Thyroid gland (tissue), 4 donors: ENCODE measurements around the gene CLDN24.

ENCODE experiments used
- CTCF ChIP-seq, 6 experiments: fragments of 200-600 bp in 3 of 6; fragments of 450-650 bp in 3 of 6; sonication (generic) in 3 of 6; IDR thresholded peaks; one replicate each; pipeline ENCODE4 v1.5.1; 2016 to 2019; ENCODE audit warnings: antibody characterized with exemption in 6 of 6, mild to moderate bottlenecking in 2 of 6, inconsistent platforms in 1 of 6, moderate library complexity in 1 of 6
- POLR2A ChIP-seq, 2 donors: fragments of 450-650 bp; IDR thresholded peaks; one replicate each; pipeline ENCODE4 v1.6.1; 2017; ENCODE audit warnings: antibody characterized with exemption in 2 of 2, mild to moderate bottlenecking in 2 of 2, moderate library complexity in 1 of 2

GRCh38 chr4:183344523-183345255 is 22.5 kb upstream of the CLDN24 start:
- TF ChIP-seq POLR2A (IDR thresholded peaks at IDR 0.05) (no peak), CTCF (IDR thresholded peaks at IDR 0.05) (no peak)
